ENCODE measurements around the gene REEP1.

Gene REEP1

DNA sequence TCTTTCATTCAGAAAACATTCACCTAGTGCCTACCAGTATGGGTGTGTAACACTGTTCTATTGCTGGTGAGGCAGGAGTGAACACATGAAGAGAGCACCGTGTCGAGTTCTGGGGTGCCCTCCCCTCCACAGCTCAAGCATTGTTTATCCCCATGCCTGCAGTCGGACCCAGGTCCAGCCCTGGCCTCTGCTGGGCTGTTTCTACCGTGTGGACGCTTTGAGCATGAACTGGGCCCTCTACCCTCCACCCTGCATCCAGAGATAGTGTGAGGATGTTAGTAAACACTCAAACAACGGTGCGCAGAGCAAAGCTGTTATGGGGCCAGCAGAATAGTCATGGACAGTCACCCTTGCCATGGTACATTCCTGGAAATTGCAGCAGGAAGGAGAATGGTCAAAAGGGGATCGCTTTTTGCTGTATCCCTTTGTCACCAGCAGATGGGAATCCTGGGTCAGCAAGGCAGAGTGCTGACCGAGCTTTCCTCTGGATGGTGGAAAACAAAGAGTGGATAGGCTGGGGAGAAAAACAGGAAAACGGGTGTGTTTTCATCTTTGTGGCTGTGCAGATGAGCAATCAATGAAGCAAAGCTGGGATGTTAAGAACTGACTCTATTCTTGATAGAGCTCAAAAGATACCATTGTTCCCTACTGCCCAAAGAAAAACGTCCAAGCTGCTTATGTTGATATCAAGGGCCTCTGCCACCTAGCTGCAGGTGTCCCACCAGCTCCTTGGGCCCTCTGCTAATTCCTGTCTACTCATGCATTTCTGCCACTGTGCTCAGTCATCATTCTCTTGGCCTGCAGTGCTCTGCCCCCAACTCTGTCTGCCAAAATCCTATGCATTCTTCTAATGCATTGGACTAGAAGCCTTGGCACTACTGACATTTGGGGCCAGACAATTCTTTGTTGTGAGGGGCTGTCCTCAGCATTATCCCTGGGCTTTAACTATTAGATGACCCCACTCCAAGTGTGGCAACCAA, 38.7 kb downstream of the REEP1 start:
- Histone ChIP-seq H3K27ac (ENCODE audit: extremely low read depth, low read depth, low read length) (no peak overlapping the region), H3K4me1 (ENCODE audit: control insufficient read depth, insufficient read depth, low read length) (peaks cover 13% of the 10 kb centered on the region), H3K36me3 (ENCODE audit: control insufficient read depth in 2 of 2, insufficient read depth in 1 of 2, low read length in 2 of 2) (no peaks in the 10 kb centered on the region), H3K4me3 (ENCODE audit: low read depth, low read length) (no peak overlapping the region), H3K9me3 (ENCODE audit: control insufficient read depth, insufficient read depth, low read depth, low read length) (no peaks in the 10 kb centered on the region)
- 0 out of 2 replicates have a peak, but pooled peaks have one; percentile 19 for TF ChIP-seq ZNF654 (tag by site-specific recombination; IDR thresholded peaks at IDR 0.05; ENCODE audit: low read depth)
- TF ChIP-seq, protein P1, sequence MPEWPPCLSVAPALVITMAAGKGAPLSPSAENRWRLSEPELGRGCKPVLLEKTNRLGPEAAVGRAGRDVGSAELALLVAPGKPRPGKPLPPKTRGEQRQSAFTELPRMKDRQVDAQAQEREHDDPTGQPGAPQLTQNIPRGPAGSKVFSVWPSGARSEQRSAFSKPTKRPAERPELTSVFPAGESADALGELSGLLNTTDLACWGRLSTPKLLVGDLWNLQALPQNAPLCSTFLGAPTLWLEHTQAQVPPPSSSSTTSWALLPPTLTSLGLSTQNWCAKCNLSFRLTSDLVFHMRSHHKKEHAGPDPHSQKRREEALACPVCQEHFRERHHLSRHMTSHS (tag by site-specific recombination; IDR thresholded peaks at IDR 0.05): no peak
- TF ChIP-seq, protein P2, sequence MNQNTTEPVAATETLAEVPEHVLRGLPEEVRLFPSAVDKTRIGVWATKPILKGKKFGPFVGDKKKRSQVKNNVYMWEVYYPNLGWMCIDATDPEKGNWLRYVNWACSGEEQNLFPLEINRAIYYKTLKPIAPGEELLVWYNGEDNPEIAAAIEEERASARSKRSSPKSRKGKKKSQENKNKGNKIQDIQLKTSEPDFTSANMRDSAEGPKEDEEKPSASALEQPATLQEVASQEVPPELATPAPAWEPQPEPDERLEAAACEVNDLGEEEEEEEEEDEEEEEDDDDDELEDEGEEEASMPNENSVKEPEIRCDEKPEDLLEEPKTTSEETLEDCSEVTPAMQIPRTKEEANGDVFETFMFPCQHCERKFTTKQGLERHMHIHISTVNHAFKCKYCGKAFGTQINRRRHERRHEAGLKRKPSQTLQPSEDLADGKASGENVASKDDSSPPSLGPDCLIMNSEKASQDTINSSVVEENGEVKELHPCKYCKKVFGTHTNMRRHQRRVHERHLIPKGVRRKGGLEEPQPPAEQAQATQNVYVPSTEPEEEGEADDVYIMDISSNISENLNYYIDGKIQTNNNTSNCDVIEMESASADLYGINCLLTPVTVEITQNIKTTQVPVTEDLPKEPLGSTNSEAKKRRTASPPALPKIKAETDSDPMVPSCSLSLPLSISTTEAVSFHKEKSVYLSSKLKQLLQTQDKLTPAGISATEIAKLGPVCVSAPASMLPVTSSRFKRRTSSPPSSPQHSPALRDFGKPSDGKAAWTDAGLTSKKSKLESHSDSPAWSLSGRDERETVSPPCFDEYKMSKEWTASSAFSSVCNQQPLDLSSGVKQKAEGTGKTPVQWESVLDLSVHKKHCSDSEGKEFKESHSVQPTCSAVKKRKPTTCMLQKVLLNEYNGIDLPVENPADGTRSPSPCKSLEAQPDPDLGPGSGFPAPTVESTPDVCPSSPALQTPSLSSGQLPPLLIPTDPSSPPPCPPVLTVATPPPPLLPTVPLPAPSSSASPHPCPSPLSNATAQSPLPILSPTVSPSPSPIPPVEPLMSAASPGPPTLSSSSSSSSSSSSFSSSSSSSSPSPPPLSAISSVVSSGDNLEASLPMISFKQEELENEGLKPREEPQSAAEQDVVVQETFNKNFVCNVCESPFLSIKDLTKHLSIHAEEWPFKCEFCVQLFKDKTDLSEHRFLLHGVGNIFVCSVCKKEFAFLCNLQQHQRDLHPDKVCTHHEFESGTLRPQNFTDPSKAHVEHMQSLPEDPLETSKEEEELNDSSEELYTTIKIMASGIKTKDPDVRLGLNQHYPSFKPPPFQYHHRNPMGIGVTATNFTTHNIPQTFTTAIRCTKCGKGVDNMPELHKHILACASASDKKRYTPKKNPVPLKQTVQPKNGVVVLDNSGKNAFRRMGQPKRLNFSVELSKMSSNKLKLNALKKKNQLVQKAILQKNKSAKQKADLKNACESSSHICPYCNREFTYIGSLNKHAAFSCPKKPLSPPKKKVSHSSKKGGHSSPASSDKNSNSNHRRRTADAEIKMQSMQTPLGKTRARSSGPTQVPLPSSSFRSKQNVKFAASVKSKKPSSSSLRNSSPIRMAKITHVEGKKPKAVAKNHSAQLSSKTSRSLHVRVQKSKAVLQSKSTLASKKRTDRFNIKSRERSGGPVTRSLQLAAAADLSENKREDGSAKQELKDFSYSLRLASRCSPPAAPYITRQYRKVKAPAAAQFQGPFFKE (tag by site-specific recombination; IDR thresholded peaks at IDR 0.05; ENCODE audit: borderline replicate concordance): no peak
- TF ChIP-seq, protein P3, sequence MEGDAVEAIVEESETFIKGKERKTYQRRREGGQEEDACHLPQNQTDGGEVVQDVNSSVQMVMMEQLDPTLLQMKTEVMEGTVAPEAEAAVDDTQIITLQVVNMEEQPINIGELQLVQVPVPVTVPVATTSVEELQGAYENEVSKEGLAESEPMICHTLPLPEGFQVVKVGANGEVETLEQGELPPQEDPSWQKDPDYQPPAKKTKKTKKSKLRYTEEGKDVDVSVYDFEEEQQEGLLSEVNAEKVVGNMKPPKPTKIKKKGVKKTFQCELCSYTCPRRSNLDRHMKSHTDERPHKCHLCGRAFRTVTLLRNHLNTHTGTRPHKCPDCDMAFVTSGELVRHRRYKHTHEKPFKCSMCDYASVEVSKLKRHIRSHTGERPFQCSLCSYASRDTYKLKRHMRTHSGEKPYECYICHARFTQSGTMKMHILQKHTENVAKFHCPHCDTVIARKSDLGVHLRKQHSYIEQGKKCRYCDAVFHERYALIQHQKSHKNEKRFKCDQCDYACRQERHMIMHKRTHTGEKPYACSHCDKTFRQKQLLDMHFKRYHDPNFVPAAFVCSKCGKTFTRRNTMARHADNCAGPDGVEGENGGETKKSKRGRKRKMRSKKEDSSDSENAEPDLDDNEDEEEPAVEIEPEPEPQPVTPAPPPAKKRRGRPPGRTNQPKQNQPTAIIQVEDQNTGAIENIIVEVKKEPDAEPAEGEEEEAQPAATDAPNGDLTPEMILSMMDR (tag by site-specific recombination; IDR thresholded peaks at IDR 0.05): peak; percentile 36; the same call in 1 of the 2 replicates
- ChIA-PET POLR2A (no interaction called here), CTCF (interaction anchor here (0.6 to 1.6 kb wide), 8 partner anchors 10 to 547 kb away, joined by 3 to 9 read pairs (median 4); no protein-coding TSS in a partner anchor)

DNA sequence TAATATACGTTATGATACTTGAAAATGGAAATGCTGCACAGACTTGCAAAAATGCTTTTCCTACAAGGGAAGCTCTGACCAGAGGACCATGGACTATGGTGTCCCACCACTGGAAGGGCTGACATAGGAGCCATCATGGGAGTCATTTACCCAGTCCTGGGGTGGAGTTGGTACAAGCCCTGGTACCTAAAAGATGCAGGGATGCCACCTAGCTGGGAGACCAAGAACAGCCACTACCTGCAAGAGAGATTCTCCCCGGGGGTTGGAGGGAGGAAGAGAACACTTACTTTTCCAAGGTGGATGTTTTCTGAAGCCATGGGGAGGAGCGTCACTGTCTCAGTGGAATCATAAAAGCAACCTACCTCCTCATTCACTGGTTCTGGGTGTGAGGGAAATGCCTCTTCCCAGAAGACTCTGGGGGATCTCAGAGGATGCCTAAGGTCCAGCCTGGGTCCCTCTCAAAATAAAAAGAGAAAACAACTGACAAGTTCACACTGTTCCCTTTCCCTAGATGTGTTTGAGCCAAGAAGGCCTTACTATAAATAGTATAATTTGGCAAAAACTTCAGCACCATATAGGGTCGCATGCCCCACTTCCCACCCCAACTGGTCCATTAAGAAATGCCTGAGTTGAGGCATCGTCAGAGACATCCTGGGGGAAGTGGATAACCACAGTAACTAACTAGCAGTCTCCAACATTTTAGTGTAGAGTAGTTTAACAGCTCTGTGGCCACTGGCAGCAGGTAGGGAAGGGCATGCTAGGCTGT, 39.9 kb downstream of the REEP1 start:
- POLR2A ChIA-PET: no interaction called here
- Histone ChIP-seq H3K36me3 (ENCODE audit: control insufficient read depth in 2 of 2, insufficient read depth in 1 of 2, low read length in 2 of 2) (no peaks in the 10 kb centered on the region), H3K4me3 (ENCODE audit: low read depth, low read length) (no peak overlapping the region), H3K4me1 (ENCODE audit: control insufficient read depth, insufficient read depth, low read length) (peaks cover 15% of the 10 kb centered on the region), H3K27ac (ENCODE audit: extremely low read depth, low read depth, low read length) (no peak overlapping the region), H3K9me3 (ENCODE audit: control insufficient read depth, insufficient read depth, low read depth, low read length) (no peaks in the 10 kb centered on the region)
- TF ChIP-seq ZNF621 (tag by site-specific recombination; IDR thresholded peaks at IDR 0.05): no peak
- TF ChIP-seq ZNF654 (tag by site-specific recombination; IDR thresholded peaks at IDR 0.05; ENCODE audit: low read depth): peak; percentile 20; the same call in 1 of the 2 replicates
- CTCF ChIA-PET: interaction anchor here (0.6 to 1.6 kb wide), 4 partner anchors 29 to 137 kb away, joined by 3 to 9 read pairs (median 4); no protein-coding TSS in a partner anchor

DNA sequence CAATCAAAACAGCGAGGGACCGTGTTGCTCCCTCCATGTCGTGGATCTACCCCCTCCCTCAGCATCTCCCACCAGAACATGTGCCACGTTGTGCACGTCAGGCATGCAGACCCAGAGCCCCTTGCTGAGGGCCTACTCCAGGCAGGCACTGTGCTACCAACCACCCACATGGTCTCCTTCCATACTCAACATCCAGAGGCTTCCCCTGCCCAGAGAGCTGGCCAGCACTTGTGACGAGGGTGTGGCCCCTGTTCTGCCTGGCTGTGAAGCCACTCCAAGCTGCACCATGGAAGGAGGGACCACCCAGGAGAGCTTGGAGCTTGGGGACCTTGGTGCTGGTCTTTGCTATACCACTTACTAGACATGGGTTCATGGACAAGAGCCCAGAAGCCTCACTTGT, 40.5 kb downstream of the REEP1 start:
- Histone ChIP-seq H3K4me3 (ENCODE audit: low read depth, low read length) (no peak overlapping the region), H3K4me1 (ENCODE audit: control insufficient read depth, insufficient read depth, low read length) (peaks cover 9% of the 10 kb centered on the region), H3K9me3 (ENCODE audit: control insufficient read depth, insufficient read depth, low read depth, low read length) (no peaks in the 10 kb centered on the region), H3K36me3 (ENCODE audit: control insufficient read depth in 2 of 2, insufficient read depth in 1 of 2, low read length in 2 of 2) (no peaks in the 10 kb centered on the region), H3K27ac (ENCODE audit: extremely low read depth, low read depth, low read length) (no peak overlapping the region)
- ChIA-PET POLR2A (no interaction called here), CTCF (no interaction called here)
- TF ChIP-seq ZNF571 (tag by site-specific recombination; IDR thresholded peaks at IDR 0.05) (no peak), YY1 (tag by site-specific recombination; IDR thresholded peaks at IDR 0.05) (no peak), ZNF2 (tag by site-specific recombination; IDR thresholded peaks at IDR 0.05) (no peak), ZNF560 (tag by site-specific recombination; IDR thresholded peaks at IDR 0.05; ENCODE audit: borderline replicate concordance) (no peak), ZNF24 (tag by site-specific recombination; IDR thresholded peaks at IDR 0.05) (no peak)
- TF ChIP-seq, protein P4, sequence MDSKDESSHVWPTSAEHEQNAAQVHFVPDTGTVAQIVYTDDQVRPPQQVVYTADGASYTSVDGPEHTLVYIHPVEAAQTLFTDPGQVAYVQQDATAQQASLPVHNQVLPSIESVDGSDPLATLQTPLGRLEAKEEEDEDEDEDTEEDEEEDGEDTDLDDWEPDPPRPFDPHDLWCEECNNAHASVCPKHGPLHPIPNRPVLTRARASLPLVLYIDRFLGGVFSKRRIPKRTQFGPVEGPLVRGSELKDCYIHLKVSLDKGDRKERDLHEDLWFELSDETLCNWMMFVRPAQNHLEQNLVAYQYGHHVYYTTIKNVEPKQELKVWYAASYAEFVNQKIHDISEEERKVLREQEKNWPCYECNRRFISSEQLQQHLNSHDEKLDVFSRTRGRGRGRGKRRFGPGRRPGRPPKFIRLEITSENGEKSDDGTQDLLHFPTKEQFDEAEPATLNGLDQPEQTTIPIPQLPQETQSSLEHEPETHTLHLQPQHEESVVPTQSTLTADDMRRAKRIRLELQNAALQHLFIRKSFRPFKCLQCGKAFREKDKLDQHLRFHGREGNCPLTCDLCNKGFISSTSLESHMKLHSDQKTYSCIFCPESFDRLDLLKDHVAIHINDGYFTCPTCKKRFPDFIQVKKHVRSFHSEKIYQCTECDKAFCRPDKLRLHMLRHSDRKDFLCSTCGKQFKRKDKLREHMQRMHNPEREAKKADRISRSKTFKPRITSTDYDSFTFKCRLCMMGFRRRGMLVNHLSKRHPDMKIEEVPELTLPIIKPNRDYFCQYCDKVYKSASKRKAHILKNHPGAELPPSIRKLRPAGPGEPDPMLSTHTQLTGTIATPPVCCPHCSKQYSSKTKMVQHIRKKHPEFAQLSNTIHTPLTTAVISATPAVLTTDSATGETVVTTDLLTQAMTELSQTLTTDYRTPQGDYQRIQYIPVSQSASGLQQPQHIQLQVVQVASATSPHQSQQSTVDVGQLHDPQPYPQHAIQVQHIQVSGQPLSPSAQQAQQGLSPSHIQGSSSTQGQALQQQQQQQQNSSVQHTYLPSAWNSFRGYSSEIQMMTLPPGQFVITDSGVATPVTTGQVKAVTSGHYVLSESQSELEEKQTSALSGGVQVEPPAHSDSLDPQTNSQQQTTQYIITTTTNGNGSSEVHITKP (tag by site-specific recombination; IDR thresholded peaks at IDR 0.05): no peak
- TF ChIP-seq, protein P5, sequence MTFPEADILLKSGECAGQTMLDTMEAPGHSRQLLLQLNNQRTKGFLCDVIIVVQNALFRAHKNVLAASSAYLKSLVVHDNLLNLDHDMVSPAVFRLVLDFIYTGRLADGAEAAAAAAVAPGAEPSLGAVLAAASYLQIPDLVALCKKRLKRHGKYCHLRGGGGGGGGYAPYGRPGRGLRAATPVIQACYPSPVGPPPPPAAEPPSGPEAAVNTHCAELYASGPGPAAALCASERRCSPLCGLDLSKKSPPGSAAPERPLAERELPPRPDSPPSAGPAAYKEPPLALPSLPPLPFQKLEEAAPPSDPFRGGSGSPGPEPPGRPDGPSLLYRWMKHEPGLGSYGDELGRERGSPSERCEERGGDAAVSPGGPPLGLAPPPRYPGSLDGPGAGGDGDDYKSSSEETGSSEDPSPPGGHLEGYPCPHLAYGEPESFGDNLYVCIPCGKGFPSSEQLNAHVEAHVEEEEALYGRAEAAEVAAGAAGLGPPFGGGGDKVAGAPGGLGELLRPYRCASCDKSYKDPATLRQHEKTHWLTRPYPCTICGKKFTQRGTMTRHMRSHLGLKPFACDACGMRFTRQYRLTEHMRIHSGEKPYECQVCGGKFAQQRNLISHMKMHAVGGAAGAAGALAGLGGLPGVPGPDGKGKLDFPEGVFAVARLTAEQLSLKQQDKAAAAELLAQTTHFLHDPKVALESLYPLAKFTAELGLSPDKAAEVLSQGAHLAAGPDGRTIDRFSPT (tag by site-specific recombination; IDR thresholded peaks at IDR 0.05): no peak

Measured in HEK293 (cell line).